Measurements from ENCODE around the gene CFDP1.

- no peak for TF ChIP-seq CTCF (conservative IDR thresholded peaks at IDR 0.05 in 1 of 2, IDR thresholded peaks at IDR 0.05 in 1 of 2; ENCODE audit: low read depth in 1 of 2, low read length in 2 of 2)
- TF ChIP-seq EZH2 (IDR thresholded peaks at IDR 0.05; ENCODE audit: low read length, missing control alignments) = no peak
These were observed 55.4 kb downstream of the CFDP1 start for GRCh38 chr16:75377729-75378386.

Measured in fibroblast of lung (primary cell).